ENCODE data around the gene PYGM. TPM values are rescaled to one million over a fixed set of nuclear protein-coding genes. Genes with fewer than 3 reads are reported as not detected.

Gene PYGM
- total and polyA plus RNA-seq, 2 donors (not counting 3 experiments of a cell fraction or from before 2014, with no cell fraction given): 0.10 to 0.62 TPM

GRCh38 chr11:64796757-64797541 is 37.2 kb upstream of the PYGM start:
- Histone ChIP-seq H2AFZ (ENCODE audit: low read depth, low read length) (no peak overlapping the region), H3K9ac (replicated peaks; ENCODE audit: extremely low read depth, insufficient read depth, low read length) (no peak overlapping the region), H4K20me1 (replicated peaks; ENCODE audit: control insufficient read depth, extremely low read depth, insufficient read depth, low read length) (no peaks in the 10 kb centered on the region), H3K9me1 (replicated peaks; ENCODE audit: control insufficient read depth, extremely low read depth, insufficient read depth, low read length) (no peaks in the 10 kb centered on the region), H3K27me3 (ENCODE audit: control insufficient read depth in 2 of 2, insufficient read depth in 2 of 2, low read length in 2 of 2) (no peaks in the 10 kb centered on the region), H3K27ac (ENCODE audit: insufficient read depth, low read depth, low read length) (no peak overlapping the region), H3K9me3 (replicated peaks; ENCODE audit: control insufficient read depth, insufficient read depth, low read length) (no peaks in the 10 kb centered on the region), H3K4me3 (replicated peaks in 1 of 3; ENCODE audit: insufficient read depth in 1 of 3, low read depth in 1 of 3, low read length in 3 of 3) (no peak overlapping the region), H3K4me2 (ENCODE audit: insufficient read depth, low read length) (no peak overlapping the region), H3K36me3 (ENCODE audit: control insufficient read depth in 2 of 2, extremely low read depth in 1 of 2, insufficient read depth in 2 of 2, low read length in 2 of 2) (peaks cover 5 to 14% of the 10 kb centered on the region in 2 experiments), H3K4me1 (ENCODE audit: control insufficient read depth, extremely low read depth, insufficient read depth, low read length) (peaks cover 22% of the 10 kb centered on the region), H3K79me2 (ENCODE audit: control insufficient read depth, insufficient read depth, low read length) (peaks cover under 1% of the 10 kb centered on the region)
- DNase-seq (ENCODE audit: low read depth, low spot score) (no peak), FAIRE-seq (no peak)
- dilution Hi-C loops (cut with MboI; ENCODE audit: extremely low pct_ligation_motif_present, low sequenced_read_pairs): no loop called here
- CTCF ChIA-PET: interaction anchor here (1.4 kb wide), 1 partner anchor 9 kb away, joined by 5 read pairs; no protein-coding TSS in a partner anchor
- TF ChIP-seq CTCF (IDR thresholded peaks at IDR 0.05; ENCODE audit: extremely low read depth in 1 of 2, insufficient read depth in 1 of 2, low read depth in 1 of 2, low read length in 2 of 2) (no peak), MYC (IDR thresholded peaks at IDR 0.05; ENCODE audit: low read depth, low read length) (no peak), POLR2AphosphoS5 (IDR thresholded peaks at IDR 0.05; ENCODE audit: insufficient read depth, low read depth, low read length) (no peak), POLR2A (IDR thresholded peaks at IDR 0.05; ENCODE audit: low read depth, low read length) (no peak), FOS (IDR thresholded peaks at IDR 0.05; ENCODE audit: borderline replicate concordance, insufficient read depth, low read length) (no peak)
- POLR2A ChIA-PET: no interaction called here
- BruUV-seq (replicated peaks): no TSS peak
- intact Hi-C loops (cut with micrococcal nuclease): no loop called here

Measured in endothelial cell of umbilical vein (primary cell).